HEK293 (cell line): ENCODE results near the gene CLINT1.

Source experiments
- FEZF1 ChIP-seq: fragments of 450-650 bp; formaldehyde crosslinking; IDR thresholded peaks from 2 replicates; pipeline ENCODE4 v1.5.1; 2016; ENCODE audit warnings: missing biosample characterization, missing genetic modification characterization
- GLI4 ChIP-seq: fragments of 450-650 bp; formaldehyde crosslinking; IDR thresholded peaks from 2 replicates; pipeline ENCODE4 v1.5.1; 2016; ENCODE audit warnings: missing biosample characterization, missing genetic modification characterization
- GLIS1 ChIP-seq: fragments of 450-650 bp; formaldehyde crosslinking; IDR thresholded peaks from 2 replicates; pipeline ENCODE4 v1.5.1; 2016; ENCODE audit warnings: missing biosample characterization, missing genetic modification characterization
- KLF1 ChIP-seq: fragments of 450-650 bp; formaldehyde crosslinking; IDR thresholded peaks from 2 replicates; pipeline ENCODE4 v1.5.1; 2016; ENCODE audit warnings: missing biosample characterization, missing genetic modification characterization
- KLF7 ChIP-seq: fragments of 450-650 bp; formaldehyde crosslinking; IDR thresholded peaks from 2 replicates; pipeline ENCODE4 v1.5.1; 2016; ENCODE audit warnings: missing biosample characterization, missing genetic modification characterization, borderline replicate concordance
- KLF8 ChIP-seq: fragments of 450-650 bp; formaldehyde crosslinking; IDR thresholded peaks from 2 replicates; pipeline ENCODE4 v1.5.1; 2016; ENCODE audit warnings: missing biosample characterization, missing genetic modification characterization
- SCRT1 ChIP-seq: fragments of 450-650 bp; formaldehyde crosslinking; IDR thresholded peaks from 2 replicates; pipeline ENCODE4 v1.5.1; 2016; ENCODE audit warnings: missing biosample characterization, missing genetic modification characterization, borderline replicate concordance
- SETDB1 ChIP-seq: IDR thresholded peaks from one replicate; pipeline ENCODE4 v1.6.1; 2017; ENCODE audit warnings: mild to moderate bottlenecking, low read length, moderate library complexity, mixed read lengths; ENCODE audit not compliant: insufficient read length
- SP2 ChIP-seq: fragments of 450-650 bp; formaldehyde crosslinking; IDR thresholded peaks from 2 replicates; pipeline ENCODE4 v1.5.1; 2016; ENCODE audit warnings: missing biosample characterization, missing genetic modification characterization
- ZBTB8A ChIP-seq: fragments of 450-650 bp; formaldehyde crosslinking; IDR thresholded peaks from 2 replicates; pipeline ENCODE4 v1.5.1; 2016; ENCODE audit warnings: missing biosample characterization, missing genetic modification characterization
- ZFHX2 ChIP-seq: fragments of 450-650 bp; formaldehyde crosslinking; conservative IDR thresholded peaks from 2 replicates; pipeline ENCODE4 v1.5.1; 2016; ENCODE audit warnings: missing biosample characterization, missing genetic modification characterization
- ZFP3 ChIP-seq: fragments of 450-650 bp; formaldehyde crosslinking; IDR thresholded peaks from 2 replicates; pipeline ENCODE4 v1.5.1; 2016; ENCODE audit warnings: low read depth, missing biosample characterization, missing genetic modification characterization
- ZNF140 ChIP-seq: fragments of 450-650 bp; formaldehyde crosslinking; IDR thresholded peaks from 2 replicates; pipeline ENCODE4 v1.5.1; 2016; ENCODE audit warnings: missing biosample characterization, missing genetic modification characterization
- ZNF169 ChIP-seq: fragments of 450-650 bp; formaldehyde crosslinking; IDR thresholded peaks from 2 replicates; pipeline ENCODE4 v1.5.1; 2016; ENCODE audit warnings: missing biosample characterization, missing genetic modification characterization
- ZNF211 ChIP-seq: fragments of 450-650 bp; formaldehyde crosslinking; IDR thresholded peaks from 2 replicates; pipeline ENCODE4 v1.5.1; 2016; ENCODE audit warnings: low read depth, missing biosample characterization, missing genetic modification characterization
- ZNF221 ChIP-seq: fragments of 450-650 bp; formaldehyde crosslinking; IDR thresholded peaks from 2 replicates; pipeline ENCODE4 v1.5.1; 2017; ENCODE audit warnings: missing biosample characterization, missing genetic modification characterization, borderline replicate concordance
- ZNF24 ChIP-seq: fragments of 450-650 bp; formaldehyde crosslinking; IDR thresholded peaks from 2 replicates; pipeline ENCODE4 v1.5.1; 2016; ENCODE audit warnings: missing biosample characterization, missing genetic modification characterization
- ZNF248 ChIP-seq: fragments of 450-650 bp; formaldehyde crosslinking; IDR thresholded peaks from 2 replicates; pipeline ENCODE4 v1.5.1; 2017; ENCODE audit warnings: missing biosample characterization, missing genetic modification characterization
- ZNF404 ChIP-seq: fragments of 450-650 bp; formaldehyde crosslinking; IDR thresholded peaks from 2 replicates; pipeline ENCODE4 v1.5.1; 2017; ENCODE audit warnings: missing biosample characterization, missing genetic modification characterization
- ZNF416 ChIP-seq: fragments of 450-650 bp; formaldehyde crosslinking; IDR thresholded peaks from 2 replicates; pipeline ENCODE4 v1.5.1; 2016; ENCODE audit warnings: missing biosample characterization, missing genetic modification characterization
- ZNF423 ChIP-seq: fragments of 450-650 bp; formaldehyde crosslinking; IDR thresholded peaks from 2 replicates; pipeline ENCODE4 v1.5.1; 2016; ENCODE audit warnings: missing biosample characterization, missing genetic modification characterization
- ZNF433 ChIP-seq: fragments of 450-650 bp; formaldehyde crosslinking; IDR thresholded peaks from 2 replicates; pipeline ENCODE4 v1.5.1; 2016; ENCODE audit warnings: missing biosample characterization, missing genetic modification characterization, low read depth
- ZNF549 ChIP-seq: fragments of 450-650 bp; IDR thresholded peaks from 2 replicates; pipeline ENCODE4 v1.5.1; 2018; ENCODE audit warnings: missing biosample characterization, missing genetic modification characterization, mild to moderate bottlenecking, inconsistent platforms, moderate library complexity
- ZNF585B ChIP-seq: fragments of 450-650 bp; formaldehyde crosslinking; IDR thresholded peaks from 2 replicates; pipeline ENCODE4 v1.5.1; 2016; ENCODE audit warnings: missing biosample characterization, missing genetic modification characterization
- ZNF600 ChIP-seq: fragments of 450-650 bp; formaldehyde crosslinking; IDR thresholded peaks from 2 replicates; pipeline ENCODE4 v1.5.1; 2016; ENCODE audit warnings: missing biosample characterization, missing genetic modification characterization
- ZNF654 ChIP-seq: fragments of 450-650 bp; formaldehyde crosslinking; IDR thresholded peaks from 2 replicates; pipeline ENCODE4 v1.5.1; 2016; ENCODE audit warnings: low read depth, missing biosample characterization, missing genetic modification characterization
- ZNF677 ChIP-seq: fragments of 450-650 bp; IDR thresholded peaks from 2 replicates; pipeline ENCODE4 v1.5.0; 2018; ENCODE audit warnings: missing biosample characterization, mild to moderate bottlenecking, missing genetic modification characterization, moderate library complexity
- ZNF747 ChIP-seq: fragments of 450-650 bp; formaldehyde crosslinking; IDR thresholded peaks from 2 replicates; pipeline ENCODE4 v1.5.1; 2016; ENCODE audit warnings: missing biosample characterization, missing genetic modification characterization
- ZNF837 ChIP-seq: fragments of 450-650 bp; formaldehyde crosslinking; IDR thresholded peaks from 2 replicates; pipeline ENCODE4 v1.5.1; 2016; ENCODE audit warnings: missing biosample characterization, missing genetic modification characterization
- TF ChIP-seq, protein P1 (sequence below): fragments of 450-650 bp; formaldehyde crosslinking; IDR thresholded peaks from 2 replicates; pipeline ENCODE4 v1.5.1; 2016; ENCODE audit warnings: missing biosample characterization, missing genetic modification characterization
- TF ChIP-seq, protein P2 (sequence below): fragments of 450-650 bp; formaldehyde crosslinking; IDR thresholded peaks from 2 replicates; pipeline ENCODE4 v1.5.1; 2016; ENCODE audit warnings: missing biosample characterization, missing genetic modification characterization
- TF ChIP-seq, protein P3 (sequence below): fragments of 450-650 bp; formaldehyde crosslinking; IDR thresholded peaks from 2 replicates; pipeline ENCODE4 v1.5.1; 2016; ENCODE audit warnings: missing biosample characterization, missing genetic modification characterization
- TF ChIP-seq, protein P4 (sequence below): fragments of 450-650 bp; formaldehyde crosslinking; conservative IDR thresholded peaks from 2 replicates; pipeline ENCODE4 v1.5.1; 2016; ENCODE audit warnings: low read depth, missing biosample characterization, missing genetic modification characterization

CLINT1 gene

DNA sequence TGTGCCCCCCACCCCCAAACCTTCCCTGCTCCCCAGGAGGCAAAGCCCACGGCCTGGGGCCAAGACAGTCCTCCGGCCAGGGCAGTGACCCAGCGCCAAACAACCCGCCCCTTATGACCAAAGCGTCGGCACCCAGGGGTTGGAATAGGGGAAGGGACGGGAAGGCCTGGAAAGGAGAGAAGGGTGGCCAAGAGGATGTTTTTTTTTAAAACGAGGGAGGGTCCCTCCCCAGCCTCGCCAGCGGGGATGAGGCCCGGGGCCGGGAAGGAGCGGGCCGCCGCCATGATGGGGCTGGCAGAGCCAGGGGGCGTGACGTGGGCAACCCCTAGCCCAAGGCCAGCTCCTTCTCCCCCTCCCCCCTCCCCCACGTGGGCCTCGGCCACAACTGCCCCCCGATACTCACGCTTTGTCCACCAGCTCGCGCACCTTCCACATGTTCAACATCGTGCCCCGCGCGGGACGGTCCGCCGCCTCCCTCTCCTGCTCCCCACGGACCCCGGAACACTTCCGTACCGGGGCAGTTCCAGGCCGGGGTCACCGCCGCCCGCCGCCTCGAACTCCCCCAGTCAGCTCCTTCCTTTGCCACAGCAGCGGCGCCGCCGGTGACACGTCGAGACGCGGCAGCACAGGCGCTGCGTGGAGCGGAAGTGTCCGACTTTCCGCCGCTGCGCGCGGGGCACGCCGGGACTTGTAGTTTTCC is at the start of gene CLINT1 (continued):
- peak; percentile 76 for TF ChIP-seq ZNF600 (tag by site-specific recombination)
- peak; percentile 33; the same call in 1 of the 2 replicates for TF ChIP-seq ZBTB8A (tag by site-specific recombination)
- TF ChIP-seq ZNF416 (tag by site-specific recombination) = no peak
- peak; percentile 19; the same call in 1 of the 2 replicates for TF ChIP-seq KLF1
- no peak for TF ChIP-seq ZNF837 (tag by site-specific recombination)
- TF ChIP-seq SP2 (tag by site-specific recombination) = peak; percentile 63
- TF ChIP-seq ZNF654 (tag by site-specific recombination) = no peak
- TF ChIP-seq ZNF549 (tag by site-specific recombination) = no peak
- no peak for TF ChIP-seq KLF7 (tag by site-specific recombination)
- TF ChIP-seq ZNF221 = no peak
- no peak for TF ChIP-seq ZNF248
- TF ChIP-seq ZNF747 (tag by site-specific recombination) = no peak
- TF ChIP-seq ZNF24 (tag by site-specific recombination) = no peak
- TF ChIP-seq SETDB1 = no peak
- TF ChIP-seq ZNF677 (tag by site-specific recombination) = no peak
- TF ChIP-seq, protein P1, sequence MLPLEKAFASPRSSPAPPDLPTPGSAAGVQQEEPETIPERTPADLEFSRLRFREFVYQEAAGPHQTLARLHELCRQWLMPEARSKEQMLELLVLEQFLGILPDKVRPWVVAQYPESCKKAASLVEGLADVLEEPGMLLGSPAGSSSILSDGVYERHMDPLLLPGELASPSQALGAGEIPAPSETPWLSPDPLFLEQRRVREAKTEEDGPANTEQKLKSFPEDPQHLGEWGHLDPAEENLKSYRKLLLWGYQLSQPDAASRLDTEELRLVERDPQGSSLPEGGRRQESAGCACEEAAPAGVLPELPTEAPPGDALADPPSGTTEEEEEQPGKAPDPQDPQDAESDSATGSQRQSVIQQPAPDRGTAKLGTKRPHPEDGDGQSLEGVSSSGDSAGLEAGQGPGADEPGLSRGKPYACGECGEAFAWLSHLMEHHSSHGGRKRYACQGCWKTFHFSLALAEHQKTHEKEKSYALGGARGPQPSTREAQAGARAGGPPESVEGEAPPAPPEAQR = no peak
- TF ChIP-seq GLI4 (tag by site-specific recombination) = no peak
- TF ChIP-seq SCRT1 (tag by site-specific recombination) = no peak
- TF ChIP-seq KLF8 (tag by site-specific recombination) = peak; percentile 36; the same call in 1 of the 2 replicates
- no peak for TF ChIP-seq ZNF585B (tag by site-specific recombination)
- peak; percentile 59 for TF ChIP-seq GLIS1 (tag by site-specific recombination)
- no peak for TF ChIP-seq FEZF1
- TF ChIP-seq, protein P2, sequence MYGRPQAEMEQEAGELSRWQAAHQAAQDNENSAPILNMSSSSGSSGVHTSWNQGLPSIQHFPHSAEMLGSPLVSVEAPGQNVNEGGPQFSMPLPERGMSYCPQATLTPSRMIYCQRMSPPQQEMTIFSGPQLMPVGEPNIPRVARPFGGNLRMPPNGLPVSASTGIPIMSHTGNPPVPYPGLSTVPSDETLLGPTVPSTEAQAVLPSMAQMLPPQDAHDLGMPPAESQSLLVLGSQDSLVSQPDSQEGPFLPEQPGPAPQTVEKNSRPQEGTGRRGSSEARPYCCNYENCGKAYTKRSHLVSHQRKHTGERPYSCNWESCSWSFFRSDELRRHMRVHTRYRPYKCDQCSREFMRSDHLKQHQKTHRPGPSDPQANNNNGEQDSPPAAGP (tag by site-specific recombination) = no peak
- TF ChIP-seq ZFP3 (tag by site-specific recombination) = no peak
- TF ChIP-seq, protein P3, sequence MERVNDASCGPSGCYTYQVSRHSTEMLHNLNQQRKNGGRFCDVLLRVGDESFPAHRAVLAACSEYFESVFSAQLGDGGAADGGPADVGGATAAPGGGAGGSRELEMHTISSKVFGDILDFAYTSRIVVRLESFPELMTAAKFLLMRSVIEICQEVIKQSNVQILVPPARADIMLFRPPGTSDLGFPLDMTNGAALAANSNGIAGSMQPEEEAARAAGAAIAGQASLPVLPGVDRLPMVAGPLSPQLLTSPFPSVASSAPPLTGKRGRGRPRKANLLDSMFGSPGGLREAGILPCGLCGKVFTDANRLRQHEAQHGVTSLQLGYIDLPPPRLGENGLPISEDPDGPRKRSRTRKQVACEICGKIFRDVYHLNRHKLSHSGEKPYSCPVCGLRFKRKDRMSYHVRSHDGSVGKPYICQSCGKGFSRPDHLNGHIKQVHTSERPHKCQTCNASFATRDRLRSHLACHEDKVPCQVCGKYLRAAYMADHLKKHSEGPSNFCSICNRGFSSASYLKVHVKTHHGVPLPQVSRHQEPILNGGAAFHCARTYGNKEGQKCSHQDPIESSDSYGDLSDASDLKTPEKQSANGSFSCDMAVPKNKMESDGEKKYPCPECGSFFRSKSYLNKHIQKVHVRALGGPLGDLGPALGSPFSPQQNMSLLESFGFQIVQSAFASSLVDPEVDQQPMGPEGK (tag by site-specific recombination) = peak; percentile 67; the same call in 1 of the 2 replicates
- no peak for TF ChIP-seq ZNF433 (tag by site-specific recombination)
- no peak for TF ChIP-seq ZNF423 (tag by site-specific recombination)
- no peak for TF ChIP-seq ZNF404 (tag by site-specific recombination)
- TF ChIP-seq, protein P4, sequence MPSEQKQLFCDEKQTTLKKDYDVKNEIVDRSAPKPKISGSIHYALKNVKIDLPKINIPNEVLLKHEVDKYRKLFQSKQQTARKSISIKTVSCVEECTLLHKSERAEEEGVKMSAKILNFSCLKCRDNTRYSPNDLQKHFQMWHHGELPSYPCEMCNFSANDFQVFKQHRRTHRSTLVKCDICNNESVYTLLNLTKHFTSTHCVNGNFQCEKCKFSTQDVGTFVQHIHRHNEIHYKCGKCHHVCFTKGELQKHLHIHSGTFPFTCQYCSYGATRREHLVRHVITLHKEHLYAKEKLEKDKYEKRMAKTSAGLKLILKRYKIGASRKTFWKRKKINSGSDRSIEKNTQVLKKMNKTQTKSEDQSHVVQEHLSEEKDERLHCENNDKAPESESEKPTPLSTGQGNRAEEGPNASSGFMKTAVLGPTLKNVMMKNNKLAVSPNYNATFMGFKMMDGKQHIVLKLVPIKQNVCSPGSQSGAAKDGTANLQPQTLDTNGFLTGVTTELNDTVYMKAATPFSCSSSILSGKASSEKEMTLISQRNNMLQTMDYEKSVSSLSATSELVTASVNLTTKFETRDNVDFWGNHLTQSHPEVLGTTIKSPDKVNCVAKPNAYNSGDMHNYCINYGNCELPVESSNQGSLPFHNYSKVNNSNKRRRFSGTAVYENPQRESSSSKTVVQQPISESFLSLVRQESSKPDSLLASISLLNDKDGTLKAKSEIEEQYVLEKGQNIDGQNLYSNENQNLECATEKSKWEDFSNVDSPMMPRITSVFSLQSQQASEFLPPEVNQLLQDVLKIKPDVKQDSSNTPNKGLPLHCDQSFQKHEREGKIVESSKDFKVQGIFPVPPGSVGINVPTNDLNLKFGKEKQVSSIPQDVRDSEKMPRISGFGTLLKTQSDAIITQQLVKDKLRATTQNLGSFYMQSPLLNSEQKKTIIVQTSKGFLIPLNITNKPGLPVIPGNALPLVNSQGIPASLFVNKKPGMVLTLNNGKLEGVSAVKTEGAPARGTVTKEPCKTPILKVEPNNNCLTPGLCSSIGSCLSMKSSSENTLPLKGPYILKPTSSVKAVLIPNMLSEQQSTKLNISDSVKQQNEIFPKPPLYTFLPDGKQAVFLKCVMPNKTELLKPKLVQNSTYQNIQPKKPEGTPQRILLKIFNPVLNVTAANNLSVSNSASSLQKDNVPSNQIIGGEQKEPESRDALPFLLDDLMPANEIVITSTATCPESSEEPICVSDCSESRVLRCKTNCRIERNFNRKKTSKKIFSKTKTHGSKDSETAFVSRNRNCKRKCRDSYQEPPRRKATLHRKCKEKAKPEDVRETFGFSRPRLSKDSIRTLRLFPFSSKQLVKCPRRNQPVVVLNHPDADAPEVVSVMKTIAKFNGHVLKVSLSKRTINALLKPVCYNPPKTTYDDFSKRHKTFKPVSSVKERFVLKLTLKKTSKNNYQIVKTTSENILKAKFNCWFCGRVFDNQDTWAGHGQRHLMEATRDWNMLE (tag by site-specific recombination) = peak; percentile 86
- no peak for TF ChIP-seq ZNF211 (tag by site-specific recombination)
- no peak; the same call in 1 of the 2 replicates for TF ChIP-seq ZFHX2
- TF ChIP-seq ZNF169 (tag by site-specific recombination) = no peak
- TF ChIP-seq ZNF140 (tag by site-specific recombination) = no peak
